CD14-positive monocyte (primary cell): ENCODE results near the gene EFCAB12. TPM values are rescaled to one million over a fixed set of nuclear protein-coding genes. Genes with fewer than 3 reads are reported as not detected.
A peak's percentile ranks its signal among the peaks of the same experiment; 100 is the strongest.

Source experiments
- DNase-seq, 3 donors: peaks; one replicate each; pipeline ENCODE4 v3.0.0-alpha.2; 2011 to 2022
- H2AFZ ChIP-seq: 2 replicates; pipeline ENCODE4 v1.6.0; 2012; ENCODE audit warnings: mild to moderate bottlenecking, low read depth, low read length, inconsistent platforms; ENCODE audit not compliant: insufficient read depth, poor library complexity, severe bottlenecking
- H3K27ac ChIP-seq, 2 donors: 1 replicate in 1 of 2; 2 replicates in 1 of 2; pipeline ENCODE4 v1.5.1; 2012 to 2013; ENCODE audit warnings: low read length in 2 of 2, control low read depth in 1 of 2, inconsistent platforms in 1 of 2, low read depth in 1 of 2, mild to moderate bottlenecking in 1 of 2
- H3K27me3 ChIP-seq, 2 donors: one replicate each; pipeline versions ENCODE4 v1.6.0 to v1.6.1; 2011 to 2013; ENCODE audit warnings: low read length in 2 of 2; ENCODE audit not compliant: control insufficient read depth in 2 of 2, insufficient read depth in 2 of 2
- H3K36me3 ChIP-seq, 2 donors: replicated peaks in 1 of 2; 1 replicate in 1 of 2; 2 replicates in 1 of 2; pipeline versions ENCODE4 v1.5.1 to v1.6.1; 2012 to 2013; ENCODE audit warnings: low read length in 2 of 2, control low read depth in 1 of 2, inconsistent platforms in 1 of 2, mild to moderate bottlenecking in 1 of 2; ENCODE audit not compliant: insufficient read depth in 2 of 2, control insufficient read depth in 1 of 2
- H3K4me1 ChIP-seq, 2 donors: 1 replicate in 1 of 2; 2 replicates in 1 of 2; pipeline versions ENCODE4 v1.5.1 to v1.6.1; 2012 to 2013; ENCODE audit warnings: low read length in 2 of 2, control low read depth in 1 of 2, inconsistent platforms in 1 of 2, mild to moderate bottlenecking in 1 of 2, moderate library complexity in 1 of 2; ENCODE audit not compliant: insufficient read depth in 2 of 2, control insufficient read depth in 1 of 2
- H3K4me2 ChIP-seq: replicated peaks from 2 replicates; pipeline ENCODE3; 2012; ENCODE audit warnings: low read length, moderate library complexity, mild to moderate bottlenecking; ENCODE audit not compliant: poor library complexity, severe bottlenecking; ENCODE audit errors: extremely low read depth
- H3K4me3 ChIP-seq, 3 experiments: fragments of 200-600 bp in 1 of 3; sonication (generic) in 1 of 3; replicated peaks in 1 of 3; 1 replicate in 2 of 3; 2 replicates in 1 of 3; pipeline ENCODE4 v1.5.1; 2011 to 2013; ENCODE audit warnings: low read length in 3 of 3, mild to moderate bottlenecking in 3 of 3, control low read depth in 2 of 3, low read depth in 2 of 3, inconsistent platforms in 1 of 3, moderate library complexity in 1 of 3
- H3K79me2 ChIP-seq: 2 replicates; pipeline ENCODE4 v1.6.0; 2012; ENCODE audit warnings: mild to moderate bottlenecking, control low read depth, inconsistent platforms, low read length, moderate library complexity; ENCODE audit not compliant: insufficient read depth
- H3K9ac ChIP-seq: 2 replicates; pipeline ENCODE4 v1.6.0; 2017; ENCODE audit warnings: low read length, mild to moderate bottlenecking; ENCODE audit not compliant: insufficient read depth, poor library complexity, severe bottlenecking
- H3K9me3 ChIP-seq, 2 donors: replicated peaks in 1 of 2; 1 replicate in 1 of 2; 2 replicates in 1 of 2; pipeline versions ENCODE4 v1.5.1 to v1.6.1; 2012 to 2013; ENCODE audit warnings: low read length in 2 of 2, control low read depth in 1 of 2; ENCODE audit not compliant: control insufficient read depth in 1 of 2, insufficient read depth in 1 of 2
- H4K20me1 ChIP-seq: 2 replicates; pipeline ENCODE4 v1.6.0; 2012; ENCODE audit warnings: mild to moderate bottlenecking, low read length, control low read depth, moderate library complexity; ENCODE audit not compliant: insufficient read depth
- H3K27ac Mint-ChIP-seq, 7 donors: one replicate each; pipeline ENCODE4 v1.8.0; 2020; ENCODE audit warnings: mild to moderate bottlenecking in 7 of 7, mixed read lengths in 7 of 7, moderate library complexity in 6 of 7, inconsistent platforms in 2 of 7
- H3K27me3 Mint-ChIP-seq, 3 donors: one replicate each; pipeline ENCODE4 v1.8.0; 2021 to 2022; ENCODE audit warnings: low read depth in 3 of 3, mild to moderate bottlenecking in 3 of 3, mixed read lengths in 3 of 3, moderate library complexity in 3 of 3, inconsistent platforms in 1 of 3
- H3K36me3 Mint-ChIP-seq, 2 donors: one replicate each; pipeline ENCODE4 v1.8.0; 2020; ENCODE audit warnings: mixed read lengths in 2 of 2, inconsistent platforms in 1 of 2, mild to moderate bottlenecking in 1 of 2
- H3K4me1 Mint-ChIP-seq: one replicate; pipeline ENCODE4 v1.8.0; 2020; ENCODE audit warnings: mild to moderate bottlenecking, mixed read lengths
- H3K4me3 Mint-ChIP-seq, 2 donors: one replicate each; pipeline ENCODE4 v1.8.0; 2020; ENCODE audit warnings: mild to moderate bottlenecking in 2 of 2, mixed read lengths in 2 of 2, moderate library complexity in 1 of 2
- H3K9me3 Mint-ChIP-seq, 7 donors: one replicate each; pipeline ENCODE4 v1.8.0; 2020 to 2022; ENCODE audit warnings: mixed read lengths in 7 of 7, mild to moderate bottlenecking in 6 of 7, moderate library complexity in 6 of 7, inconsistent platforms in 2 of 7
- WGBS: methylation state at CpG from one replicate; pipeline ENCODE4 v1.1.5; 2013; ENCODE audit warnings: missing lambda C conversion rate; ENCODE audit not compliant: insufficient coverage; 5-methylcytosine and 5-hydroxymethylcytosine counted together
- intact Hi-C, 2 donors: fragments of 100-400 bp; cut with micrococcal nuclease; formaldehyde crosslinking; loops; one replicate each; pipeline versions ENCODE4 v1.15.0 to v1.15.1; 2023
- polyA plus RNA-seq, 3 donors: library from polyadenylated mRNA; depleted of rRNA in 1 of 3; unstranded in 2 of 3; stranded (reverse) in 1 of 3; fragments of 300-500 nt in 2 of 3; fragments of >200 nt in 1 of 3; fragmentation: Illumina TruSeq in 2 of 3; gene quantifications; 1 replicate in 2 of 3; 2 replicates in 1 of 3; pipeline ENCODE4 v1.2.3, GENCODE V29; 2012 to 2021
- TF ChIP-seq, protein P1 (sequence below): fragments of 200-600 bp; IDR thresholded peaks from one replicate; pipeline ENCODE4 v1.8.0; 2022; ENCODE audit warnings: antibody characterized with exemption, mild to moderate bottlenecking

EFCAB12 gene
- polyA plus RNA-seq, 3 donors: 0.35 TPM; not detected in 2

DNA sequence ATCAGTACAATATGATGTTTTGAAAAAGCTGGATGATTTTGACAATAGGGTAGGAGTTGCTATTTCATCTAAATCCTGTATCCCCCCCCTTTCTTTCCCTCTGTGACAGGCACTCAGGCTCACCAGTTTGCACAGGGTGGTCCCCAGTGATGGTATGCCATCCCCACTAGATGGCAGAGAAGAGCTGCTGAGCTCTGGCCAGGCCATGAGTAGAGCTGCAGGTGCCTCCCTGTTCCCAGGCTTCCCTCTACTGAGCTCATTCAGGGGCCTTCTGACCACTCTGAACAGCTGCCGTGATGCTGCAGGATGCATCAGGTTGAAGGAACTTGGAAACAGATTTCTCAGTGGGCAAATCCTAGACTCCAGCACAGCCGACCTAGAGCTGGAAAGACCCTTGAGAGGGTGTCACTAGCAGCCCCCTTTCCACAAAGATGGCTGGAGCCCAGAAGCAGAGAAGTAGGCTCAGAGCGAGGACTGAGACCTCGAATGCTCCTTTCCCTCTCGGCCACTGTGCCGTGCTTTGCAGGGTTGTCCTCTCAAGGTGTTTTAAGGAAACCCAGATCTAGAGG is 45.1 kb downstream of the EFCAB12 start:
- peak; percentile 12 to 36 (median 34) for DNase-seq
- no peak overlapping the region for H3K4me3 Mint-ChIP-seq
- Histone ChIP-seq H3K9ac (no peak overlapping the region), H3K4me3 (no peak overlapping the region), H2AFZ (no peak overlapping the region), H4K20me1 (peaks cover 7% of the 10 kb centered on the region), H3K27ac (no peak overlapping the region), H3K79me2 (no peaks in the 10 kb centered on the region), H3K36me3 (peaks cover 23 to 30% of the 10 kb centered on the region in 2 donors), H3K27me3 (no peaks in the 10 kb centered on the region), H3K9me3 (peaks cover 21 to 26% of the 10 kb centered on the region in 2 donors), H3K4me1 (peaks cover 6% of the 10 kb centered on the region in 2 donors), H3K4me2 (no peak overlapping the region)
- peaks cover 8% of the 10 kb centered on the region for H3K4me1 Mint-ChIP-seq
- no peaks in the 10 kb centered on the region for H3K27me3 Mint-ChIP-seq
- WGBS: 59% methylated on average over 2 of the region's 6 CpGs
- TF ChIP-seq, protein P1, sequence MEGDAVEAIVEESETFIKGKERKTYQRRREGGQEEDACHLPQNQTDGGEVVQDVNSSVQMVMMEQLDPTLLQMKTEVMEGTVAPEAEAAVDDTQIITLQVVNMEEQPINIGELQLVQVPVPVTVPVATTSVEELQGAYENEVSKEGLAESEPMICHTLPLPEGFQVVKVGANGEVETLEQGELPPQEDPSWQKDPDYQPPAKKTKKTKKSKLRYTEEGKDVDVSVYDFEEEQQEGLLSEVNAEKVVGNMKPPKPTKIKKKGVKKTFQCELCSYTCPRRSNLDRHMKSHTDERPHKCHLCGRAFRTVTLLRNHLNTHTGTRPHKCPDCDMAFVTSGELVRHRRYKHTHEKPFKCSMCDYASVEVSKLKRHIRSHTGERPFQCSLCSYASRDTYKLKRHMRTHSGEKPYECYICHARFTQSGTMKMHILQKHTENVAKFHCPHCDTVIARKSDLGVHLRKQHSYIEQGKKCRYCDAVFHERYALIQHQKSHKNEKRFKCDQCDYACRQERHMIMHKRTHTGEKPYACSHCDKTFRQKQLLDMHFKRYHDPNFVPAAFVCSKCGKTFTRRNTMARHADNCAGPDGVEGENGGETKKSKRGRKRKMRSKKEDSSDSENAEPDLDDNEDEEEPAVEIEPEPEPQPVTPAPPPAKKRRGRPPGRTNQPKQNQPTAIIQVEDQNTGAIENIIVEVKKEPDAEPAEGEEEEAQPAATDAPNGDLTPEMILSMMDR: peak; percentile 72
- peaks cover 27 to 55% of the 10 kb centered on the region in 2 donors for H3K36me3 Mint-ChIP-seq
- H3K27ac Mint-ChIP-seq: peak overlapping the region in 1 of 7 donors; percentile 11
- H3K9me3 Mint-ChIP-seq: peaks cover 18 to 27% (median 25%) of the 10 kb centered on the region in 7 donors
- intact Hi-C loops: loop anchor here in 1 of 2 donors (5.0 kb wide), 1 partner anchor 449 kb away; no protein-coding TSS in a partner anchor

DNA sequence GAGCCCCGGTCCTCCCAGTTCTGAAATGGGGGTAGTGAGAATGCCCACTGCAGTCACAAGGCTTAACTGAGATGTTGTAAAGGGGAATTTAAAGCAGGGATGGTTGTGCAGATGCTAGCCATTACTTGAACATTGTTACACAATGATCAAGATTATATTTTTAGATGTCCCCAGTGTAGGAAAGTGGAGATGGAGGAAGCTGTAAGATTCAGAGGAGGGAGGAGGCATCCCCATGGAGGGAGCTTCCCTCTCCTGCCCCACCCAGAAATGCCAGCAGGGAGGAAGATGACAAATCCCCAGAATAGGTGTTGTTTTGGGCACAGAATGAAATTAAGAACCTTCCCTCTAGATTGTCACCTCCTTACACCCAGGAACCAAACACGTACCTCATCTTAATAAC is 46.1 kb downstream of the EFCAB12 start:
- intact Hi-C loops: loop anchor here in 1 of 2 donors (5.0 kb wide), 1 partner anchor 450 kb away; no protein-coding TSS in a partner anchor
- WGBS: 50% methylated on average over 1 of the region's 2 CpGs
- H2AFZ ChIP-seq: no peak overlapping the region
- no peak overlapping the region for H3K27ac ChIP-seq
- H3K36me3 Mint-ChIP-seq: peaks cover 17 to 45% of the 10 kb centered on the region in 2 donors
- H3K79me2 ChIP-seq: no peaks in the 10 kb centered on the region
- TF ChIP-seq, protein P1: no peak
- peaks cover 6% of the 10 kb centered on the region in 2 donors for H3K4me1 ChIP-seq
- no peak overlapping the region for H3K4me3 ChIP-seq
- H3K27ac Mint-ChIP-seq: peak overlapping the region in 1 of 7 donors; percentile 45
- no peak for DNase-seq
- no peaks in the 10 kb centered on the region for H3K27me3 Mint-ChIP-seq
- H4K20me1 ChIP-seq: peaks cover 7% of the 10 kb centered on the region
- peaks cover 13 to 20% of the 10 kb centered on the region in 2 donors for H3K36me3 ChIP-seq
- H3K4me3 Mint-ChIP-seq: no peak overlapping the region
- peaks cover 8% of the 10 kb centered on the region for H3K4me1 Mint-ChIP-seq
- H3K9ac ChIP-seq: no peak overlapping the region
- H3K4me2 ChIP-seq: no peak overlapping the region
- H3K9me3 ChIP-seq: peaks cover 21 to 36% of the 10 kb centered on the region in 2 donors
- H3K27me3 ChIP-seq: no peaks in the 10 kb centered on the region
- H3K9me3 Mint-ChIP-seq: peaks cover 21 to 37% (median 33%) of the 10 kb centered on the region in 7 donors
